Measurements from ENCODE around the gene GBP5.

GRCh38 chr1:89302697-89303332, 30.2 kb upstream of the GBP5 start:
- TF ChIP-seq CTCF (IDR thresholded peaks at IDR 0.05; ENCODE audit: low read length), result no peak
- no peak for TF ChIP-seq EZH2 (optimal IDR thresholded peaks at IDR 0.05; ENCODE audit: low read depth, low read length)

Measured in MM.1S (cell line).